Measurements from ENCODE around the gene SRC. TPM values are rescaled to one million over a fixed set of nuclear protein-coding genes. Genes with fewer than 3 reads are reported as not detected.

Gene SRC
- total RNA-seq, 3 donors from 2014 or later = 2.8 to 4.7 (median 3.8) TPM

- H3K4me3 Mint-ChIP-seq = peak overlapping the region; percentile 37
- H3K36me3 Mint-ChIP-seq (ENCODE audit: insufficient read depth) = no peaks in the 10 kb centered on the region
- peaks cover 15% of the 10 kb centered on the region for H3K4me1 Mint-ChIP-seq (ENCODE audit: low read depth)
- ATAC-seq (peak; percentile 32 to 52), DNase-seq (no peak)
- H3K27me3 Mint-ChIP-seq (ENCODE audit: low read depth) = no peaks in the 10 kb centered on the region
- no peaks in the 10 kb centered on the region for H3K9me3 Mint-ChIP-seq
Measured at GRCh38 chr20:37347891-37348791, 2.2 kb downstream of the SRC start.

- H3K4me3 Mint-ChIP-seq = no peak overlapping the region
- ATAC-seq (no peak), DNase-seq (no peak)
- no peaks in the 10 kb centered on the region for H3K36me3 Mint-ChIP-seq (ENCODE audit: insufficient read depth)
- no peaks in the 10 kb centered on the region for H3K27me3 Mint-ChIP-seq (ENCODE audit: low read depth)
- H3K9me3 Mint-ChIP-seq = no peaks in the 10 kb centered on the region
- peaks cover 13% of the 10 kb centered on the region for H3K4me1 Mint-ChIP-seq (ENCODE audit: low read depth)
Measured at GRCh38 chr20:37348792-37349516, 3.0 kb downstream of the SRC start.

DNA sequence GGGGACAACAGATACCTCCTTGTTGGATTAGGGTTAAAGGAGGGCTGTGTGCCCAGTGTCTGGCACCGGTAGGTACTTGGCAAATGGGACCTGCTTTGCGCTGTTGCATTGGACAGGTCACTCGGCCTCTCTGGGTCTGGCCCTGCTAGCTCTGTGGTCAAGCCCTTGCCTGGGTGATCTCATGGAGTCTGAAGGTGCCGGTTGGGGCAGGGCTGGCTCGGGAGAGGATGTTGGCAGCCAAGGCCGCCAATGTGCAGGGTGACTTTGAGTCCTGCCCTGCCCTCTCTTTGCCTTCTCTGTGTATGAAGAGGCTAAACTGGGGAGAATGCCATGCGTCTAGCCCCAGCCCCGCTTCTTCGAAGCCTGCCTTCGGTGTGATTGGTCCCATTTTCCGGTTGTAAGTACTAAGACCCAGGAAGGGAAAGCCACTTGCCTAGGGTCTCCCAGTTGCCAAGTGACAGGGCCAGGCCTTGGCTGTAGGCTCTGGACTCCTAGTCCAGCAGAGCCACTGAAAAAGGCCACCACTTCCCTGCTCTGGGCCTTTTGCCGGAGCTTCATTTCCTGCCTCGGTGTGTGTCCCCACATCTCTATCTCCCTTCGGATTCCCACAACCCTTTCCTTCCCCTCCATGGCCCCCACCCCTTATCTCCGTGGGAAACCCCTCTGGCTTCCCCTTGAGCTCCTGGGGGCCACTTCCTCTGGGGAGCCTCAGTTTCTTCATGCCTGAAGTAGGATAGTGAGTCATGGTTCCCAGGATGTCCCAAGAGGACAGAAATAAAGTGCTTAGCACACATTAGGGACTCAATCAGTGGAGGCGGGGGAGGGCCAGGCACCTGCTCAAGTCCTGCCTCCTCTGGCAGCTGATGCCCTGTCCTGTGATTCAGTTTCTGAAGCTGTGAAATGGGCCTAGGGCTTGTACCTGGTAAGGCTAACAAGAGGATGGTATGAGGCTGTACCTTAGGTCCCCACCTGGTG lies 3.9 kb downstream of the SRC start:
- Mint-ChIP-seq H3K27me3 (ENCODE audit: low read depth) (no peaks in the 10 kb centered on the region), H3K4me1 (ENCODE audit: low read depth) (peaks cover 13% of the 10 kb centered on the region), H3K4me3 (no peak overlapping the region), H3K9me3 (no peaks in the 10 kb centered on the region), H3K36me3 (ENCODE audit: insufficient read depth) (no peaks in the 10 kb centered on the region)
- DNase-seq (no peak), ATAC-seq (no peak)

- H3K36me3 Mint-ChIP-seq (ENCODE audit: insufficient read depth) = no peaks in the 10 kb centered on the region
- peaks cover 9% of the 10 kb centered on the region for H3K4me1 Mint-ChIP-seq (ENCODE audit: low read depth)
- no peak for DNase-seq
- ATAC-seq = no peak
- no peaks in the 10 kb centered on the region for H3K27me3 Mint-ChIP-seq (ENCODE audit: low read depth)
- no peak overlapping the region for H3K4me3 Mint-ChIP-seq
- H3K9me3 Mint-ChIP-seq = no peaks in the 10 kb centered on the region
Measured at GRCh38 chr20:37350649-37351574, 5.0 kb downstream of the SRC start.

DNA sequence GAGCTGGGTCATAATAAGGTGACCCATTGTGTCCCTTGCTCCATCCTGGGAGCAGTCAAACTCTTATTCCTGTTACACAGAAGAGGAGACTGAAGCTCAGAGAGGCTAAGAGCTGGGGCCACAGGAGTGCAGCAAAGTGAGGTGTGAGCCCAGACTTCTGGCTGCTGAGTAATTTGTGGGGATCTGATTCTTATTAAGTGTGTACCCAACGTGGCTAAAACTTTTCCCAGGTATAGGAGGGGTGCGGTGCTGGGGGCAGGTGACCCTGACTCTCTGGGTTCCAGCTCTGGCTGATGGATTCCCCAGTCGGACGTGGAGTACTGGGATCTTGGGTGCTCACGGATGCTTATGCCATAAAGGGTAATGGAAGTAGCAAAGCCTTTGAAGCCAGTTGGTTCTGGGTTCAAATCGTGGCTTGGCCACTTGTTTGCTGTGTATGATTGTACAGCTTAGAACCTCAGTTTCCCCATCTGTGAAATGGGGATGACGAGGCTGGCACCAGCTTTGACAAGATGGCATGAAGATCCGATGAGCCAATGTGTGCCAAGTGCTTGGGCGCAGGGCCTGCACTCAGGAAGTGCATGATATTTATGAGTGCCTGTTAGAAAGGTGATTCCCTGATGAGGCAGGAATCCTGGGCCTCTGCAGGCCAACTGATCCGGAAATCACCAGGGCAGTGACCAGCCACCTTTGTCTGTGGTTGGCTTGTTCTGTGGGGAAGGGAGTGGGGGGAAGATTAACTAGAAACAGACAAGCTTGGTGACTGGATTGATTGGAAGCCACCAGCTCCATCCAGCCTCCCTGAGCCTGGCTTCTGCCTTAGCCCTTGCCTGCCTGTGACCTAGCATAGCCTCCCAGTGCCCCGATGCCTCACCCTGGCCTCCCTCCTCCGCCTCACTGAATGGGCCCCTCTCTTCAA lies 6.0 kb downstream of the SRC start:
- ATAC-seq (no peak), DNase-seq (no peak)
- Mint-ChIP-seq H3K9me3 (no peaks in the 10 kb centered on the region), H3K4me3 (no peak overlapping the region), H3K4me1 (ENCODE audit: low read depth) (peaks cover 9% of the 10 kb centered on the region), H3K27me3 (ENCODE audit: low read depth) (no peaks in the 10 kb centered on the region), H3K36me3 (ENCODE audit: insufficient read depth) (no peaks in the 10 kb centered on the region)

- H3K4me1 Mint-ChIP-seq (ENCODE audit: low read depth) = peaks cover 5% of the 10 kb centered on the region
- ATAC-seq (no peak), DNase-seq (no peak)
- H3K4me3 Mint-ChIP-seq = no peak overlapping the region
- H3K36me3 Mint-ChIP-seq (ENCODE audit: insufficient read depth) = no peaks in the 10 kb centered on the region
- H3K27me3 Mint-ChIP-seq (ENCODE audit: low read depth) = no peaks in the 10 kb centered on the region
- no peaks in the 10 kb centered on the region for H3K9me3 Mint-ChIP-seq
Measured at GRCh38 chr20:37352608-37352980, 6.7 kb downstream of the SRC start.

DNA sequence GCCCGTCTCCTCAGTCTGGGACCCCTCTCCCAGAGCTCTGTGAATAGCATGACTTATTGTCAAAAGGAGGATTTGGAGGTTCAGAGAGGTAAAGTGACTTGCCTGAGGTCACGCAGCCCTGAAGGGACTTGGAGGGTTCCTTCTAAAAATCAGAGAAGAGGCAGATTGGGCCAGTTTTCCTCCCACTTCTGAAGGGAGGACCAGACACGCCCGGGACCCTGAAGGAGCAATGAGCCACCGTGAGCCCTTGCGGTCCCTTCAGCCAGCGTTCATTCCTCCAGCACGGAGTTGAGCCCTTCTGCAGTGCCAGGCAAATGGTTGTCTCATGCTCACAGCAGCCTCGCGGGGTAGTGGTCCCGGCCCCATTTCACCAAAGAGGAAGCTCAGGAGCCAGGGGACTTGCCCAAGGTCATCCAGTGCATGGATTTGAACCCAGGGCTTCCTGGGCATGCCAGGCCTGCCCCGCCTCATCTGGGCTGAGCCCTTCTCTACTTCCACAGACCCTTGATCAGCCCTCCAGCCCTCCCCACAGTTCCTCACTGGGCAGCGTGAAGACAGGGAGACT lies 7.4 kb downstream of the SRC start:
- H3K4me1 Mint-ChIP-seq (ENCODE audit: low read depth) = no peaks in the 10 kb centered on the region
- no peak overlapping the region for H3K4me3 Mint-ChIP-seq
- H3K36me3 Mint-ChIP-seq (ENCODE audit: insufficient read depth) = no peaks in the 10 kb centered on the region
- no peaks in the 10 kb centered on the region for H3K27me3 Mint-ChIP-seq (ENCODE audit: low read depth)
- ATAC-seq (no peak), DNase-seq (no peak)
- H3K9me3 Mint-ChIP-seq = no peaks in the 10 kb centered on the region

- Mint-ChIP-seq H3K36me3 (ENCODE audit: insufficient read depth) (no peaks in the 10 kb centered on the region), H3K9me3 (no peaks in the 10 kb centered on the region), H3K27me3 (ENCODE audit: low read depth) (no peaks in the 10 kb centered on the region), H3K4me1 (ENCODE audit: low read depth) (no peaks in the 10 kb centered on the region), H3K4me3 (no peak overlapping the region)
- ATAC-seq (no peak), DNase-seq (no peak)
Measured at GRCh38 chr20:37354210-37355195, 8.6 kb downstream of the SRC start.

DNA sequence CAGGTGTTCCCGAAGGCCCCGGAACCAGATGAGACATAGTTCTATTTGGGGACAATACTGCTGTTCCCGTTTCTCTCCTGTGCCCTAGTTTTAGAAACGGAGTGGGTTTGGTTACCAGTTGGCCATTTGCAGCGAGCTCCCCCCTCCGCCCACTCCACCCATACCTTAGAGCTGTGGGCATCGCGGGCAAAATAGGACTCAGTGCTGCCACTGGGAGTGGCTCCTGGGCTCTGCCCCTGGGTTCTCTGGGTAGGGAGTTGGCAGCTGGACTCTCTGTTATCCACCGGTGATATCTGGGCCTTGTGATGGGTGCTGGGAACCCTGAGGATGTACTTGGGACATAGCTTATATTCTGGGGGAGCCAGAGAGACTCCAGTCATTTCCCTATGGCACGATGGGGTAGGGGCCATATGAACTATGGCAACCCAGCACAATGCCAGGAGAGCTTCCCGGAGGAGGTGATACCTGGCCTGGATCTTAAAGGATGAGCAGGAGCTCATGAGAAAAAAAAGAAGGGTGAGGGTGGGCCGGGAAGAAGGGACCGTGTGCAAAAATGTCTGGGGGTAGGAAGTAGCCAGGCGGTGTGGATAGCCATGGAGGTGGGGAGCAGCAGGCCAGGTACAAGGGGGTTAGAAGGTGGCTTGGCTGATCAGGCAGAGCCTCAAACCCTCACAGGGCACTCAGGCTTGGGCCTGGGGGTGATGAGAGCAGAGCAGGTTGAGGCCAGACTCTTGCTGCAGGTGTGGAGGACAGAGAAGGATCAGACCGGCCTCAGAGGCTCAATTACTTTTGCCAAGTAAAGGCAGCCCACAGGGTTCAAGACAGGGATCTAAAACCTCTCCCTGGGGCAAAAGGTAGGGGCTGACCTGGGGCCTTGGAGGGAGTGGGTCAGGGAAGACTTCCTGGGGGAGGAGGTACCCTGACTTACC lies 9.6 kb downstream of the SRC start:
- H3K36me3 Mint-ChIP-seq (ENCODE audit: insufficient read depth) = no peaks in the 10 kb centered on the region
- no peaks in the 10 kb centered on the region for H3K4me1 Mint-ChIP-seq (ENCODE audit: low read depth)
- H3K27me3 Mint-ChIP-seq (ENCODE audit: low read depth) = no peaks in the 10 kb centered on the region
- DNase-seq (no peak), ATAC-seq (no peak)
- H3K9me3 Mint-ChIP-seq = no peaks in the 10 kb centered on the region
- no peak overlapping the region for H3K4me3 Mint-ChIP-seq

DNA sequence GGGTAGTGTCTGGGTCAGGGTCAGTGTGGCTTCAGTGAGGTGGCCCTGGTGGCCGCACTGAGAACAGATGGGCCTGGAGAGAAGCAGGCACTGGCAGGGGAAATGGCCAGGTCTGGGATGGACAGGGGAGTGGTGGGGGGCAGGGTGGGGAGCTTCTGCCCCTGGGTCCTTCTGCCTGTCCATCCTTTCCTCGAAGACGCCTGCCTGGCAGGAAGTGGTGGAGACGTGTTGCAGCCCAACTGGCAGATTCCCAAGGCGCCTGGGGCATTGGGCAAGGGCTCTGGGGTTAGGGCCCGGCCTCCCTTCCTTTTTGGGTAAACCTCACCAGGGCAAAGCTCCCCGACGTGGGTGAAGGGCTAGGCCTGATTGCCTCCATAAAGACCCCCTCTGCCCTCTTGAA lies 10.4 kb downstream of the SRC start:
- DNase-seq (no peak), ATAC-seq (no peak)
- no peaks in the 10 kb centered on the region for H3K27me3 Mint-ChIP-seq (ENCODE audit: low read depth)
- no peaks in the 10 kb centered on the region for H3K4me1 Mint-ChIP-seq (ENCODE audit: low read depth)
- H3K36me3 Mint-ChIP-seq (ENCODE audit: insufficient read depth) = no peaks in the 10 kb centered on the region
- no peaks in the 10 kb centered on the region for H3K9me3 Mint-ChIP-seq
- no peak overlapping the region for H3K4me3 Mint-ChIP-seq

- no peak for DNase-seq
- ATAC-seq = no peak
- H3K4me1 Mint-ChIP-seq (ENCODE audit: low read depth) = no peaks in the 10 kb centered on the region
- no peaks in the 10 kb centered on the region for H3K36me3 Mint-ChIP-seq (ENCODE audit: insufficient read depth)
- H3K9me3 Mint-ChIP-seq = no peaks in the 10 kb centered on the region
- H3K27me3 Mint-ChIP-seq (ENCODE audit: low read depth) = no peaks in the 10 kb centered on the region
- H3K4me3 Mint-ChIP-seq = no peak overlapping the region
Measured at GRCh38 chr20:37356961-37357371, 11.0 kb downstream of the SRC start.
